NCI-H524 treated with DMSO at 0.1 percent for 48 hours (cell line): ENCODE data around the gene DTNBP1.
A peak's percentile ranks its signal among the peaks of the same experiment; 100 is the strongest.

Experiments
- DNase-seq: peaks from one replicate; lab custom pipeline; 2025; lab: John Stamatoyannopoulos, UW

The DTNBP1 gene

GRCh38 chr6:15531973-15532372 is 130.9 kb downstream of the DTNBP1 start:
- DNase-seq = no peak

- no peak for DNase-seq
Measured at GRCh38 chr6:15530411-15530810, 132.4 kb downstream of the DTNBP1 start.

GRCh38 chr6:15528870-15529269 is 134.0 kb downstream of the DTNBP1 start:
- DNase-seq = no peak

GRCh38 chr6:15527838-15528617 is 134.8 kb downstream of the DTNBP1 start:
- no peak for DNase-seq

- DNase-seq = no peak
Measured at GRCh38 chr6:15526212-15526701, 136.6 kb downstream of the DTNBP1 start.

- DNase-seq = peak; percentile 85
Measured at GRCh38 chr6:15524861-15525401, 137.9 kb downstream of the DTNBP1 start.

GRCh38 chr6:15523679-15524630 is 138.9 kb downstream of the DTNBP1 start:
- DNase-seq = no peak

- no peak for DNase-seq
Measured at GRCh38 chr6:15522856-15523529, 139.8 kb downstream of the DTNBP1 start.

GRCh38 chr6:15522427-15522826 is 140.4 kb downstream of the DTNBP1 start:
- no peak for DNase-seq

GRCh38 chr6:15522026-15522425 is 140.8 kb downstream of the DTNBP1 start:
- no peak for DNase-seq

- no peak for DNase-seq
Measured at GRCh38 chr6:15521582-15521981, 141.2 kb downstream of the DTNBP1 start.

- DNase-seq = no peak
Measured at GRCh38 chr6:15520626-15521203, 142.1 kb downstream of the DTNBP1 start.

GRCh38 chr6:15519681-15520080 is 143.1 kb downstream of the DTNBP1 start:
- no peak for DNase-seq

GRCh38 chr6:15518878-15519277 is 143.9 kb downstream of the DTNBP1 start:
- DNase-seq = no peak

- no peak for DNase-seq
Measured at GRCh38 chr6:15518057-15518456, 144.8 kb downstream of the DTNBP1 start.

- DNase-seq = no peak
Measured at GRCh38 chr6:15517600-15517999, 145.2 kb downstream of the DTNBP1 start.

GRCh38 chr6:15516923-15517560 is 145.8 kb downstream of the DTNBP1 start:
- DNase-seq = no peak

- no peak for DNase-seq
Measured at GRCh38 chr6:15516378-15516777, 146.4 kb downstream of the DTNBP1 start.

- DNase-seq = no peak
Measured at GRCh38 chr6:15515660-15516375, 147.0 kb downstream of the DTNBP1 start.

GRCh38 chr6:15515226-15515625 is 147.6 kb downstream of the DTNBP1 start:
- DNase-seq = no peak
